Measurements from ENCODE around the gene ZIC2. TPM values are rescaled to one million over a fixed set of nuclear protein-coding genes. Genes with fewer than 3 reads are reported as not detected.

Gene ZIC2
- total and polyA plus RNA-seq, 2 of the 4 experiments (the other 2 are of a cell fraction): not detected

GRCh38 chr13:100014621-100015020 lies 33.0 kb downstream of the ZIC2 start:
- Histone ChIP-seq H3K9me1 (ENCODE audit: insufficient read depth, low read length) (no peaks in the 10 kb centered on the region), H3K14ac (replicated peaks; ENCODE audit: low read depth, low read length) (no peak overlapping the region), H2BK15ac (ENCODE audit: low read depth, low read length) (no peak overlapping the region), H3K18ac (ENCODE audit: low read depth, low read length) (no peak overlapping the region), H4K8ac (ENCODE audit: low read depth in 2 of 2, low read length in 2 of 2) (no peak overlapping the region), H3K23ac (ENCODE audit: low read depth, low read length) (no peak overlapping the region), H3K36me3 (ENCODE audit: control insufficient read depth, insufficient read depth, low read length) (no peaks in the 10 kb centered on the region), H3K56ac (ENCODE audit: extremely low read depth, insufficient read depth, low read length) (no peak overlapping the region), H2AK5ac (ENCODE audit: low read depth, low read length) (no peak overlapping the region), H3K27me3 (ENCODE audit: control insufficient read depth, insufficient read depth, low read length) (peaks cover 13% of the 10 kb centered on the region; the same call in 1 of the 2 replicates), H3K4me1 (ENCODE audit: control insufficient read depth, insufficient read depth, low read length) (no peaks in the 10 kb centered on the region), H4K5ac (ENCODE audit: low read depth, low read length) (no peak overlapping the region), H3K27ac (ENCODE audit: insufficient read depth, low read length) (no peak overlapping the region), H2AK9ac (replicated peaks; ENCODE audit: low read depth, low read length, poor library complexity) (no peak overlapping the region), H3K4me3 (ENCODE audit: insufficient read depth, low read depth, low read length) (no peak overlapping the region), H3K4me2 (ENCODE audit: low read depth, low read length) (no peak overlapping the region), H2BK120ac (ENCODE audit: low read depth, low read length) (no peak overlapping the region), H2BK20ac (ENCODE audit: low read depth, low read length) (no peak overlapping the region), H2AFZ (replicated peaks; ENCODE audit: low read length, poor library complexity) (no peak overlapping the region), H4K20me1 (ENCODE audit: insufficient read depth, low read length) (no peaks in the 10 kb centered on the region), H2BK5ac (ENCODE audit: low read depth, low read length, poor library complexity, severe bottlenecking) (no peak overlapping the region), H3K9ac (ENCODE audit: low read depth, low read length) (no peak overlapping the region), H3K4ac (ENCODE audit: low read depth, low read length) (no peak overlapping the region), H4K91ac (ENCODE audit: insufficient read depth, low read depth, low read length) (no peak overlapping the region), H3K9me3 (ENCODE audit: control insufficient read depth, insufficient read depth, low read length) (no peaks in the 10 kb centered on the region), H3K79me1 (ENCODE audit: low read depth in 1 of 2, low read length in 2 of 2) (no peaks in the 10 kb centered on the region)
- TF ChIP-seq MAZ (IDR thresholded peaks at IDR 0.05; ENCODE audit: borderline replicate concordance, low read depth, low read length) (no peak), RFX5 (IDR thresholded peaks at IDR 0.05; ENCODE audit: low read depth, low read length) (no peak), NFE2L2 (IDR thresholded peaks at IDR 0.05; ENCODE audit: low read depth, low read length) (no peak), SMC3 (IDR thresholded peaks at IDR 0.05; ENCODE audit: low read depth, low read length) (no peak), CHD1 (IDR thresholded peaks at IDR 0.05; ENCODE audit: low read depth, low read length) (no peak), MAFK (IDR thresholded peaks at IDR 0.05; ENCODE audit: low read depth, low read length) (no peak)
- WGBS, 2 experiments (ENCODE audit: extremely low coverage in 2 of 2, insufficient read length in 1 of 2): no CpG with 5 or more reads among the region's 1 CpG
- in situ Hi-C loops (cut with MboI; ENCODE audit: low sequenced_read_pairs) (no loop called here), dilution Hi-C loops (cut with HindIII; ENCODE audit: low sequenced_read_pairs, unreplicated experiment) (no loop called here), intact Hi-C loops (cut with micrococcal nuclease) (no loop called here)
- ATAC-seq (ENCODE audit: low read depth) (no peak), DNase-seq (no peak)
- BruUV-seq (replicated peaks): no TSS peak
- CTCF ChIA-PET: no interaction called here
- POLR2A ChIA-PET (ENCODE audit: unreplicated experiment): no interaction called here

All from IMR-90 (cell line).